ENCODE results near the gene MAPK11.

Gene MAPK11

DNA sequence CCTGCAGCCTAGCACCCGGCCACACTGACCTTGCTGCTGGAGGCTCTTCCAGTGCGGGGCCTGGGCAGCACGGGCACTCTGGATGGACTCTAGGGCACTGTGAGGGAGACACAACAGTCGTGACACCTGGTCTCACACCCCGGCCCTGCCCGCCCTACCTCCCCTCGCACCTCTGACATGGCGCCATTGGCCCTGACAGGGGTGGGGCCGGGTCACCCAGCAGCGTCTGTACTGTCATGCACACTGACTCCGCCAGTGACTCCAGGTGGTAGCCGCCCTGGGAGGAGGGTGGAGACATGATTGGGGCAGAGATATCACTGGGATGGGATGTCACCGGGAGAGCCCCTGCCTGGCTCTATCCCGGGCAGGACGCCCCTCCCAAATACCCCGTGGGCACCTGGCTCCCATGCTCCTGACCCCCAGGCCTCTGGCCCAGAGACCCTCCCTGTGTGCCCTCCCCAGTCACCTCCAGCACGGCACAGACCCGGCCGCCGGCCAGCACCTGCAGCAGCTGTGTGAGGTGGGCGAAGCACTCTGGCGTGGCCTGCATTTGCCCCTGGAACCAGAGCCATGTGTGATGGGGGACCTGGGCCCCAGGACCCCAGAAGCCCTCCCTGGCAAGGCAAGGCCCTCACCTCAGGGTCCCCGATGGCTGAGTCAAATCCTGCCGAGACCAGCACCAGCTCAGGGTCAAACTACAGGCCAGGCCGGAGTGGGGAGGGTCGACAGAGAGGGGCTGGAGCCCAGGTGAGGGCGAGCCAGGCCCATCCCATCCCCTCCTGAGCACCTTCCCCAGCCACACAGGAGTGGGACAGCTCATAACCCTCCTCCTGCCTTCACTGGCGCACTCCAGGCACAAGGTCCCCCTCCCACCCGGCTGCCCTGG, 21.7 kb downstream of the MAPK11 start:
- no peak for DNase-seq (ENCODE audit: low read depth, low spot score)

DNA sequence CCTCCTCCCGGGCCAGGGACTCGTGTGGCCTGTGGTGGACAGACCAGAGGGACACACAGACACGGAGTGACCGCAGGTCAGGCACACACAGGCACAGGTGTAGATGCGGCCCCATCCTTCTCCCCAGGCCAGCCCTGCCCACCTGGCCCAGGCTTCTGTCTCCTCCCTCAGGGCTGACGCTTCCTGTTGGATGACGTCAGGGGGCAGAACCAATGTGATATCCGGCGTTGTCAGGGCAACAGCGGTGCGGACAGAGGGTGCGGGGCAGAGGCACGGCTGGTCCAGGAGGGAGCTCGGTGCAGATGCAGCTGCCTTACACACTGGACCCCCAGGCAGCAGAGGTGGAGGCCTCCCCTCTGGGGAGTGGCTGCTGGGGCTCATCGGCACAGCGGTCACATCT, 22.4 kb downstream of the MAPK11 start:
- no peak for DNase-seq (ENCODE audit: low read depth, low spot score)

DNA sequence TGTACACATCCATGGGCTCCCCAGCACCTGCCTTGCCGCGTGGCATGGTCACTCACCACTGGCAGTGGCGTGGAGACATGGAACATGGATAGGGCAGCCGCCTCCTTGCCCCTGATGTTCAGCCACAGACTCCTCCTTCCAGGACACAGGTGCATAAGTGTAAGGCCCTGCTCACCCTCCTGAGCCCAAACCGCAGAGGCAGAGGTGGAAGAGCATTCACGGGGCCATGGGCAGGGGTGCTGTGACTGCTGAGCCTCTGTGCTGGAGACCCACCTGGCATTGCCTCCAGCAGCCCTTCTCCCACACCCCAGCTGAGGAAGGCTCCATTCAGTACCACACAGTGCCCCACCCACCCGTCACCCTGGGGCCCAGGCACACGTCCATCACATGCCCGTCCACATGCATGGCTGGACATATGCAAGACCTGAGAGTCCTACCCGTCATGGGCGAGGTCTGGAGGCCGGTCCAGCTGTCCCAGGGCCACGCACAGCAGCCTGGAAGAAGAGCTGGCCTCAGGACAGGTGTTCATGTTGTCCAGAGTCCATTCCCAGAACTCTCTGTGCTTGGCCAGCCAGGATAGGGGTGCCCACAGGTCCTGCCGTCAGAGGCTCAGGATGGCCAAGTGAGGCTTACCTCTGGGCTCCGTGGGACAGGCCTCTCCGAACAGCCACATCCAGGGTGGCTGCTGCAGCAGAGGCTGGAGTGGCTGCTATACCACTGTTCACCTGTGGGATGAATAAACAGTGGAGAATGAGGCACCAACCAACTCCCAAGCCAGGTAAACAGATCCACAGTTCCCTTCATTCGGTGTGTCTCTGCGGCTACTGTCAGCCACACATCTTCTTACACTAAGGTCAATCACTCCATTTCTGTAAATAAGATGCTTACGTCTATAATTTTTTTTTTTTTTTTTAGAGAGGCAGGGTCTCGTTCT, 23.7 kb downstream of the MAPK11 start:
- DNase-seq (ENCODE audit: low read depth, low spot score): no peak

DNA sequence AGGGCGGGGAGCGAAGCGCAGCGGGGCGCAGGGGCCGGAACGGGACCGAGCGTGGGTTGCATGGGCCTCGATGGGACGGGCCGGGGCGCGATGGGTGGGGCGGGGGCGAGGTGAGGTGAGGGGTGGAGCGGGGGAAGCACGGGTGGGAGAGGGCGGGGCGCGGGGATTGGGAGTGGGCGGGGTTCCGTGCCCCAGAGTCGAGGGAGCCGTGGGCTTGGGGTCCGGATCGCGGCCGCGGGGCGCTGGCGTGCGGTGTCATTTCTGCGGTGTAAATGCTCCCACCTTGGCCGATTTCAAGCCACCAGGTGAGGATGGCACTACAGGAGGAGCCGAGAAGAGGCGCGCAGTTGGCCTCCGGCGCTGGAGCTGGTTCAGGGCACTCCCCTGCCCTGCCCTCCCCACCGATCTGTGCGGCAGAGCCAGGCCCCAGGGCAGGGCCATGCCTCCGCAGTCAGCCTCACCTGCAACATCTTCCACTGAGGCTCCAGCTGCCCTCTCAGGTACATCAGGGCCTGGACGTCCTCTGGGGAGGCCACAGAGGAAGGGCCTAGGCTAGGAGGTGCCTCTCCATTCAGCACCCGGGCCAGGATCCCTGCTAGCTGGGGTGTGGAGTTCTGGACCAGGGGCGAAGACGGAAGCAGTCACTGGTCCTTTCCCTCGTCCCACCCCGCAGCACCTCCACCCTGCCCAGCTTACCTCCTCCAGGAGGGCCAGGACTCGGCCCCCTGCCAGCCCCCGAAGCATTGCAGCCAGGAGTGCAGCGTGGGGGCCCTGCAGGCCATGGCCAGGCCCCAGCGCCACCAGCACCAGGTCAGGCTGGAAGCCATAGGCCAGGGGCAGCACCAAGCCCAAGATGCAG, 24.7 kb downstream of the MAPK11 start:
- DNase-seq (ENCODE audit: low read depth, low spot score): no peak

DNA sequence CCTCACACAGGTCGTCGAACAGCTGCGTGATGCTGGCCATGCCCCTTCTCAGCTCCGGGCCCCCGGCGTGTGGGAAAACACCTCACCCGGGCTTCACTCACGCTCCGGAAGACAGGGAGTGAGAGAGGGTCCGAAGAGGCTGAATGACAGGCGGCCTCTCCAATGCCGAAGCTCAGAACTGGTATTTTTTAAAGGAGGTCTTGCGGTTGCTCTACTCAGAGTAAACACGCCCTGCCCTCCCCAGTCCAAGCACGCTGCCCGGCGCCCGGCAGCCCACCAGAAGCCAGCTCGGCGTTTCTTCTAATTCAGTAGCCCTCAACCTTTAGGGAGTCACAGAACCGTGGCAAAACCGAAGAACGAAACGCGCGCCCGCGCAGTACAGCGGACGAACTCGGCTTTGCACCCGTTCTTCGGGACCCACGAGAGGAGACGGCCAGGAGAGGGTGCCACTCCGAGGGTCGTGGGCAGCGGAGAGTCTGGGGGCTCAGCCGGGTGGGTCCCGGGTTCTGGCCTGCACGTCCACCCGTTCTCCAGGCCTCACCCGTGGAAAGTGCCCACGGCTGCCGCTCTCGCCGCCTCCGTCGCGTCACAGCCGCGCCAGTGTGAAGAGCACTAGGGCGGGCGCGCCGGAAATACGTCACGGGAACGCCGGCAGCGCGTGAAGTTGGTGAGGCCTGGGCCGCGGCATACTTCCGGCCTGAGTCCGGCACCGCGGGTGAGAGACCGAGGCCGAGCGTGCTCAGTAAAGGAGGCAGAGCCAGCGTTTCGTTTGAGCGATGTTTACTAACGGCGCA, 25.6 kb downstream of the MAPK11 start, which contains the start of gene TUBGCP6:
Gene TUBGCP6 (minus strand): TSS at position 604 of the 794 bp plus-strand sequence. CDS start 564 bp downstream, at position 40.
- peak; percentile 87 for DNase-seq (ENCODE audit: low read depth, low spot score)

DNA sequence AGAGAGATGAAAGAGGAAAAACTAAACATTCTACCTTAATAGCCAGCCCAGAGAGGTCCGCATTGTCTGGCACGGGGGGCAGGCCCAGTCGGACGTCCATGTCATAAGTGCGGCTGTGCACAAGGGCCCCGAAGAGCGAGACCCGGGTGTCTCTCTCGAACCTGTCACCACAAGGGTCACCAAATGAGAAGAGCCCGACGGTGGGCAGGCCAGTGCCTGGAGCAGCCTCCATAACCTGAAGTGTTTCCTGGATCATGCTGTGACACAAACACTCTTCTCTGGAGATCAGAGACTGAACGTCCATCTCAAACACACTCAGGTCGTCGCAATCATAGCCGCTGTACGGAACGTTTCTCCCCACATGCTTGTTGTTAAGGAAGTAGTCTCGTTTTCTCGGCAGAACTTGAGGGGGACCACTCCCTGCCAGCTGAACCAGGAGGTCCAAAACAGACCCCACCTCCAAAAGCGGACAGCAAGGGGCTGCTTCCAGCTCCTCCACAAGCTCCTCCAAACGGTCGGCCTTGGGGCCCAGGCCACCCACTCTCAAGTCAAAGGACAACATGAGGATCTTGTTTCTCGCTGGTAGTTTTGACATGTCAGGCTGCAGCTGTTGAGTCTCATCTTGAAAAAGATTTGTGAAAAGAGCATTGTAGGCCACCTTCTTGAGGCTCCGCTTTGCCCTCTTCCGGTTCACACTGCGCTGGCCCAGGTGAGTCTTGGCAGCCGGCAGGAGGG, 26.3 kb downstream of the MAPK11 start:
- no peak for DNase-seq (ENCODE audit: low read depth, low spot score)

DNA sequence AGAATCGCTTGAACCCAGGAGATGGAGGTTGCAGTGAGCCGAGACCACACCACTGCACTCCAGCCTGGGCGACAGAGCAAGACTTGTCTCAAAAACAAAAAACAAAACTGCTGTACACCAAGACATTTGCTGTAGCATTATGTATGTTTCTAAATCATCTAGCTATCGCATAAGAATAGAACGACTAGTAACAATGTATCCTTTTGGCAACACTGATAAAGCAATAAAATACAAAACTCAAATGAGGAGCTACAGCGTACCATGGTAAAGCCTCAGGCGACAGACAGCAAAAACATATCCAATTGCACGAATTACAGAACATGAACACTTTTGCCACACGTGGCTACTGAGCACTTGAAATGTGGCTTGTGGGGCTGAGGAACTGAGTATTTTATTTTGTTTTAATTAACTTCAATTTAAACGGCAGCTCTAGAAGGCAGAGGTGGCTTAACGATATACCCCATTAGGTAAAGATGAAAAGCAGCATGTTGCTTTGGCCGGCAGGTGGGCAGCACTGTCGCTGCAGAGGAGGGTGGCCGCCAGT, 27.7 kb downstream of the MAPK11 start:
- no peak for DNase-seq (ENCODE audit: low read depth, low spot score)

DNA sequence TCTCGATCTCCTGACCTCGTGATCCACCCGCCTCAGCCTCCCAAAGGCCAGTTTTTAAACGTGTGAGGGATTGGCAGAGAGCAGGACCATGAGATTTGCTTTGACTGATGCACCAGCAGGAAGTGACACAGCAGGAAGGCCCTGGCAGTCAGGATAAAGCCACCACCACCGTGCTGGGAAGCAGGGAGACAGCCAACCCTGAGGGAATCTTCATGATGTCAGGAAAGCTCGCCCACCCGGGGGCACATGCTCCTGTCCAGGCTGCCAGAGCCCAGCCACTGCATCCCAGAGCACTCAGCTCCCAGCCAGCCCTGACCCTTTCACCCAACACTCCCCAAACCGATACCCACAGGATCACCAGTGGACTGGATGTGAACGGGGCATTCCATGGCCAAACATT, 31.4 kb downstream of the MAPK11 start:
- DNase-seq (ENCODE audit: low read depth, low spot score): no peak

DNA sequence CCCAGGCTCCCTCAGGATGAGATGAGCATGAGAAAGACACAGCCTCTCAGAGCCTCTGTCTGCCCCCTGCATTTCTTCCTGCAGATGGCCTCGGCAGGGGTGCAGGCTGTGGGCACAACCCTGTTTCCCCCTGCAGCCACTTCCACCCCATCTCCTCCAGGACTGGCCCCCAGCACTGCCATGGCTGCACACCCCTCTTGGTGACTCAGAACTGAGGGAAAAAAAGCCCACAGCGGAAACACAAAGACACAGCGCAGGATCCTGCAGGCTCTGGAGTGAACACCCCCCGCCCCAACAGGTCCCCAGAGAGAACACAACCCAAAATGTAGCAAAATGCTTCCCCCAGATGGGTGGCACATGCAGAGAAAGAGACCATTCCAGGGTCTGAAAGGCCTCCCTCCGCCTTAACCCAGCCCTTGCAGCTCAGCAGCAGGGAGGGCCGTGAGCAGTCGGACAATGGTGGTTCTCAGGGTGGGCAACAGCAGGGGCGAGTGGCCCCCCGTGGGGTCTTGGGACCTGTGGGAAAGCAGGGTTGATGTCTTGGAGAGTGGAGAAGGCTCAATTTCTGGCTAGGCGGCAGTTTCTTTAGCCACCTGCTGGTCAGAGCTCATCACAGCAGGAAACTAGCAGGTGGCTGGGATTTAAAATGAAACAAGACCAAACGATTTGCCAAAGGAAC, 33.3 kb downstream of the MAPK11 start:
- DNase-seq (ENCODE audit: low read depth, low spot score): no peak

DNA sequence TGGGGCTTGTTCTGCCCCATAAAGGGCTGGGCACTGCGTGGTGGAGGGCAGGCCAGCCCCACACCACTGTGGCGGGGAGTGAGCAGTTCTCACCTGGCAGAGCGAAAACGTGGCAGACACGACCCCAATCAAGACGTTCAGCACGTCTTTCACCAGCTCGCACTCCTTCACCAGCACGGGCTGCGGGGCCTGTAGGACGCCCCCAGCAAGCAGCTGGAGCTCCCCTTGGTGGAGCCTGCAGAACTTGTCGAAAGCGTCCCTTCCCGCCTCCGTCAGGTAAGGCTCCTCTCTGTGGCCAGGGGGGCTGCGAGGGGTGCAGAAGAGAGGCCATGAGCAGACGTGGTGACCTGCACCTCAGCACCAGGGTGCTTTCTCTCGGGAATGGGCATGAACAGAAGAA, 37.0 kb downstream of the MAPK11 start:
- no peak for DNase-seq (ENCODE audit: low read depth, low spot score)

DNA sequence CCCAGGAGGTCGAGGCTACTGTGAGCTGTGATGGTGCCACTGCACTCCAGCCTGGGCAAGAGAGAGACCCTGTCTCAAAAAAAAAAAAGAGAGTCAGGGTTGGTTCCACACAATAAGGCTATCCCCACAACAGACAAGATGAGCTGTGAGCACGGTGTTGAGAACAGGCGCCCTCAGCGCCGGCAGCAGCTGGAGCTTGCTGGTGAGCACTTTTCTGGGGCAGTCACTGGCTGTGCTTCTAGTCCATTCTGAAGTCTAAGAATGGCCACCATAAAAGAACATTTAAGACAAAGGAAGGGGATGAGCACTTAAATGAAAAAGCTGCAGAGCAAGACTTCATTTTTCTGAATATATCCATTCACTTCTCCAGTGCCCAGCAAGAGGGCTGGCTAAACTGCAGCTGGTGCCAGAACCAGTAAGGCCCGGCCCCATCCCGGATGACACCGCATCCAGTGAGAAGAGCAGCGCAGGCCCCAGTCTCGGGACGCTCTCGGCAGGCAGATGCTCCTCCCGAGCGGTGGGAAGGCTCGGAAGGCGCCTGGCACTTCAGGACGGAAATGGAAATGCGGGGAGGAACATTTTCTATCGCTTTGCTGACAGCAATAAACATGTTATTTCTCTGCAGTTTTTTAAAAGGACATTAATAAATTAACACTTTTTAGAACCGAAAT, 37.6 kb downstream of the MAPK11 start:
- DNase-seq (ENCODE audit: low read depth, low spot score): no peak

DNA sequence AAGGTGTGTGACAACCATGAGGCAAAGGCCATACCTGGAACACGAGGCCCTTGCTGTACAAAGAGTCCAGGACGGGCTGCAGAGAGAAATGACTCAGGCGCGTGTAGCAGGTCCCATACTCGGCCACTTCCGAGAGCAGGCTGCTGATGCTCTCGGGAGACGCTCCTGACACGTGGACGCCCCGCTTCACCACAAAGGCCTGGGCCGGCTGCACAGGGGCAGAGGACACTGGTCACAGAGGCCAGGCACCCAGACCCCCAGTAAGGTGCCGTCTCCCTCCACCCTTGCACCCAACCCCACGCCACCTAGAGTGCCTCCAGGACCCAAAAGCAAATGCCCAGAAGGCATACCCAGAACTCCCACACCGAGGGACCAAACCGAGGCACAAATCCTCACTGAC, 40.8 kb downstream of the MAPK11 start:
- no peak for DNase-seq (ENCODE audit: low read depth, low spot score)

DNA sequence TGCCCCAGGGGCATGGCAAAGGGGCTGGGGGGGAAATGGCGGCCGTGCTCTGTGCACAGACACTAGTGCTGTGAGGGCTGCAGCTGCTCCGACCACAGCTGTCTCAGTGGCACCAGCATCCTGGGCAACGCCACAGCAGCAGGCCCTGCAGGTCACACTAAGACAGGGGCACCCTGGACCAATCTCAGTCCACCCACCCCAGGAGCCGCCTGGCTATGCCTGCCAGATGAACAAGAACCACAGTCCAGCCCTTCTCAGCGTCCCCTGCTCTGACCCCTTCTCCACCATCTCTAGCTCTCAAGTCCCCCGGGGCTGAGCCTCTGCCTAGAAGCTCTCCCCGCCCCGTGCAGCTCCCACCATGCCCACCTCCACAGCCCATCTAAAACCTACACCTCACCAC, 41.8 kb downstream of the MAPK11 start:
- DNase-seq (ENCODE audit: low read depth, low spot score): no peak

DNA sequence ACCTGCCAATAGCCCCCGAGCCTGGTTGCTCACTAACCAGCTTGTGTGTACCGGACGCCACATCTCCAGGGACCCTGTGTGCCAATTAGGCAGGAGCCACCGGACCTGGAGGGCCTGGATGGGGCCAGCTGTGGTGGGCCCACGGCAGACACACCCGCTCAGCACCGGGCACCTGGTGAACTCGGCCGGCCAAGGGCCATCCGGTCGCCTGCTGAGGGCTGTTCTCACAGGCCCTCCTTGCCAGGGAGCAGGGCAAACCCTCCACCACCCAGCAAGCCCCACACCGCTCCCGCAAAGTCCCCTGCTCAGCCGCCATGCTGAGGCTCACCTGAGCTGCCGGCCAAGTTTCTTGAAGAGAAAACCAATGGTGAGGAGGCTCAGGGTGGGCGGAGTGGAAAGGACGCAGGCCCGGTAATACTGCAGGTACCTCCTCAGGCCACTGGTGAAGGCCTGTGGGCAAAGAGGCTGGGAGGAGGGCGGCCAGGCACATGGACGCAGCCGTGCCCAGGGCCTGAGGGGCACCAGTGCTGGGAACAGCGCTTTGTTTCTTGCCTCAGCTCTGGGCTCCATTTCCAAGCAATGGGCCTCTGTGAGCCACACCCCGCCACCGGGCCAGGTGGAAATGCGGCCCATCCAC, 42.5 kb downstream of the MAPK11 start:
- DNase-seq (ENCODE audit: low read depth, low spot score): no peak

DNA sequence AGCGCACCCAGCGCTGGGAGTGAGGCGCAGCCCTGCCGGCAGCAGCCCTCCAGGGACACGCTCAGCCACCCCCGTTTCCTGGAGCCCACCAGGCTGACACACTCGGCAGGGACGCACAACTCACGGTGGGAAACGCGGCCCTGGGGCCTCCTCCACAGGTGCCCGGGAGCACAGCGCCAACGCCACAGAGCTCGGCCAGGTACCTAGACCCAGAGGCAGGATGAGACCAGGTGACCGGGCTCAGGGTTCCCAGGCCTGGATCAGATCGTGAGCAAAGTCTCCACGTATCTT, 43.4 kb downstream of the MAPK11 start:
- DNase-seq (ENCODE audit: low read depth, low spot score): no peak

DNA sequence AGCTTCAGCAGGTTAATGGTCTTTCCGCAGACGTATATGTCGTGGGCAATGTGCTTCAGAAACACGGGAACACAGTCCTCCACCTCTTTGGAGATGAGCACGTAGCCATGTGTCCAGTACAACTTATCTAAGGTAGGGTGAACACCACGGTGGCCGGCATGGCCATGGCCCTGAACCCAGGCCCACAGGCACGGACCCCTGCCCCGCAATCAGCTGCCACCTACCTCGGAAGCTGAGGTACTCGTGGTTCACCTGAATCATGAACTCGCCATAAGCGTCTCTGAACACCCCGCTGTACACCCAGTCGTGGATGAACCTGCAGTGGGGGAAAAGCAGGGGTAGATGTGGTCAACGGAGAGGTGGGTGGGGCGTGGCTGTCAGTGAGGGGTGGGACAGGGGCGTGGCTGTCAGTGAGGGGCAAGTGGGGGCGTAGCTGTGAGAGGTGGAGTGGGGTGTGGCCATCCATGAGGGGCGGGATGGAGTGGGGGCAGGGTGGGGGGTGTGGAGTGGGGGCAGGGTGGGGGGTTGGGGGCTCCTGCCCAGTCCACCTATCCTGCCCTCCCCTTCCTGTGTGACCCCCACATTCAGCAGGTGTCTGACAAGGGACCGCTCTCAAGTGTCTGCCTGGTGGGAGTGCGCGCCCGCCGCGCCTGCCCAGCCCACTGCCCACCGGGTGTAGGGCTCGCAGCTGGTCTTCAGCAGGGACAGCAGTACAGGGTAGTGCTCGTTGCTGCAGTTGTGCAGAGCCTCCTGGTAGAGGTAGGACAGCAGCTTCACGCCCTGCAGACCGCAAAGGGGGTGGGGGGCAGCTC, 43.9 kb downstream of the MAPK11 start:
- no peak for DNase-seq (ENCODE audit: low read depth, low spot score)

DNA sequence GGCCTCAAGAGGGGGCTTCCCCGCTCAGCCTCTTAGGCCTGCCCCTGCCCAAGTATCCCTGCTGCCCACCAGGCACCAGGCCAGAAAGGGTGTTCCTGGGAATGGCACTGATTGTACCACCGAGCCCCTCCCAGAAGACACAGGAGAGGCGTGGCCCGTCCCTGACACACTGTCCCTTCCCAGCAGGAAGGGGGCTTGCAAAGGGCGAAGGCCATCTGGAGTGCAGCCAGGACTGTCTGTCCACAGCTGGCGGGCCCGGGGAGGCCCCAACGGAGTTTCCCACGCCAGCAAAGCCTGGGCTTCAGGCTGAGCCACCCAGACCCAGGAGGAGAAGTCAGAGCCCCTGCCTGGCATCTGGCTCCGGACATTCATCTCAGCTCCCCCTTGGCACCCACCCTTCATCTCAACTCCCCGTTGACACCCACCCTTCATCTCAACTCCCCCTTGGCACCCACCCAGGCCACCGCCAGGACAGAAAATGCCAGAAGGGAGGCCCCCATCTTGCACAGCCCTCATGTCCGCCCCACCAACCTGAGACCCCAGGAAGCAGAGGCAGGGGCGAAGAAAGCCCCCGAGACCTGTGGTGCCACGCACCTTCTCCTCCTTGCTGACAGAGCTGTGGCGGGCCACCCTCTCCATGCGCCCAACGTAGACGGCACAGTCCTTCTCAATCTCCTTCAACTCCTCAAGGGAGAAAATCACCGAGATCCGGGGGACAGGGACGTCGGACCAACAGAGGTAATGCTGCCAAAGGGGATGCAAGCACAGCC, 44.8 kb downstream of the MAPK11 start:
- no peak for DNase-seq (ENCODE audit: low read depth, low spot score)
